D341Med (cell line): ENCODE data around the gene CERT1.
"Not testable (repeated sequence)": the region's sequence is repeated elsewhere in the genome, so short reads cannot be mapped to it uniquely, and the experiment has no call there.

Experiments
- DNase-seq: peaks from one replicate; pipeline ENCODE4 v3.0.0; 2012; ENCODE audit warnings: low spot score

The CERT1 gene

GRCh38 chr5:75522542-75522941, 11.1 kb upstream of the CERT1 start:
- DNase-seq = no peak

GRCh38 chr5:75522025-75522424, 10.6 kb upstream of the CERT1 start:
- no peak for DNase-seq

GRCh38 chr5:75521195-75521594, 9.8 kb upstream of the CERT1 start:
- no peak for DNase-seq

GRCh38 chr5:75519761-75520160, 8.3 kb upstream of the CERT1 start:
- DNase-seq = no peak

DNA sequence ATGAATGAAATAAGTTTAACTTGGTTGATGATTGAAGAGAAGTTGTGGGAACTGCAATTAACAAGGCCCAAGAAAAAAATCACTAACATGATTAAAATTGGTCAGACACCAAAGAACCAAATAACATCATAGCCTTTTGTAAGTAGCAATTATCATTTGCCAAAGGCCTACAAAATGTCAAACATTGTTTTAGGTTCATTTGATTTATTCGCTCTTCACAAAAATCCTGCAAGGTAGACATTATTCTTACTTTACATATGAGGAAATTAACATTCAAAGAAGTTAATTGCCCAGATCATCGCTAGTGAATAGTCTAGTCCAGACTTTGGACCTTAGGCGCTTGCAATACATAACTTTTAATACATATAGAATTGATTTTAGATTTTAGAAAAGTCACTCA, 2.9 kb upstream of the CERT1 start:
- no peak for DNase-seq

- no peak for DNase-seq
These were observed 2.4 kb upstream of the CERT1 start for GRCh38 chr5:75513841-75514240.

GRCh38 chr5:75512383-75513074, 1.1 kb upstream of the CERT1 start:
- no peak for DNase-seq

- DNase-seq = peak; percentile 62
These were observed 494 bp downstream of the CERT1 start for GRCh38 chr5:75510836-75511434.

DNA sequence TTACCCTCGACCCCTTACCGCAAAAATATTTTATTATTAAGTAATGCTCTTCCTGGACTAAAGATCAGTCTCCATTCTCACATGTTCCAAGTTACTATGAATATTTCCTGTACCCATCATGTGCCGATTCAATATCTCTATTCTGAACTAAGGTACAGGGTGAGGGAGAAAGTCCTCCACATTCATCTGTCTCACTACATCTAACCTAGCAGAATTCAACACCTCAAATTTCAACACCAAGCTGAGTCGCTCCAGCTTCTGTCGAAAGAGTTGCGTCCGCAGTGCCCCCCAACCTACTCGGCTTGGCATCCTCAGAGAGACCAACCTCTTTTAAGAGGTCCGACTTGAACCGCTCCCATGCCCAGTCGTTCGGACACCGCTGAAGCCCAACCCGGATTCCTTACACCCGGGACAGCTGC, 1.0 kb downstream of the CERT1 start:
- DNase-seq = no peak

- no peak for DNase-seq
These were observed 1.5 kb downstream of the CERT1 start for GRCh38 chr5:75509956-75510355.

DNA sequence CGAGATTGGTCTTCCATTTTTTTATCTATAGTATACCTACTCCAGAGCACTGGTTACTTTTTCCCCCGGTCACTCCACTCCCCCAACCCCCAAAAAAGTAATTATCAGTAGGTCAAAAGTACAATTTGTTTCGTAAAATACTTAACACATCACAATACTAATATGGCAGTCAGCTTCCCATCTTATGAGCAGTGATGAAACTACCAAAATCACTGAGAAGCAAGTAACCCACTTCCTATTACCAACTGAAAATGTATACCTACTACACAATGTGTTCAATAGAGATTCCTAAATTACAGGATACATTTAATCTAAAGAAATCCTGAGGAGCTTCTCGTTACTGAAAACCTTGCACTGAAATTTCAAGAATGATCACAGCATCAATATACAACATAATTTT, 1.9 kb downstream of the CERT1 start:
- no peak for DNase-seq

GRCh38 chr5:75507841-75508240, 3.6 kb downstream of the CERT1 start:
- no peak for DNase-seq

- not testable (repeated sequence) for DNase-seq
These were observed 6.3 kb downstream of the CERT1 start for GRCh38 chr5:75505112-75505511.

- DNase-seq = not testable (repeated sequence)
These were observed 12.6 kb downstream of the CERT1 start for GRCh38 chr5:75498875-75499274.

GRCh38 chr5:75498208-75498777, 13.1 kb downstream of the CERT1 start:
- DNase-seq = no peak

- DNase-seq = no peak
These were observed 15.4 kb downstream of the CERT1 start for GRCh38 chr5:75496026-75496425.

DNA sequence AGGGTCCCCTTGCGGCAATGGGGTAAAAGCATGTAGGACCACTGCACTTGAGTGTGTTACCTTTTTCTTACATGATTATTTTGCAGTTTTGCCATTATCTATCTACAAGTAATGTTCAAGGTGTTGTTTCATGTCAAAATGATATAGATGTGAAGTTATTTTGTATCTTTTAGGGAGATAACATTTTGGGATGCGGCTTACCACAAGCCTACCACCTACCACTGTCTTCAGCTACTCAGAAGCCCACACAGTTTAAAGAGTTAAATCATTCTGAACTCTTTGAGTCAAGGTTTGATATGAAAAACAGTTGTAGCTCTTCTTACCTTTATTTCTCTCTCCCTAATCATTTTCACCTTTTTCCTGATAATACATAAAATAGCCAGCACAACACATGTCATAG, 19.8 kb downstream of the CERT1 start:
- DNase-seq = no peak

DNA sequence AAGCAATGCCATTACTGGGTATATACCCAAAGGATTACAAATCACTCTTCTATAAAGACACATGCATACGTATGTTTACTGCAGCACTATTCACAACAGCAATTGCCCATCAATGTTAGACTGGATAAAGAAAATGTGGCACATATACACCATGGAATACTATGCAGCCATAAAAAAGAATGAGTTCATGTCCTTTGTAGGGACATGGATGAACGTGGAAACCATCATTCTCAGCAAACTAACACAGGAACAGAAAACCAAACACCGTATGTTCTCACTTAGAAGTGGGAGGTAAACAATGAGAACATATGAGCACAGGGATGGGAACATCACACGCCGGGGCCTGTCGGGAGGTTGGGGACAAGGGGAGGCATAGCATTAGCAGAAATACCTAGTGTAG, 21.6 kb downstream of the CERT1 start:
- DNase-seq = not testable (repeated sequence)

DNA sequence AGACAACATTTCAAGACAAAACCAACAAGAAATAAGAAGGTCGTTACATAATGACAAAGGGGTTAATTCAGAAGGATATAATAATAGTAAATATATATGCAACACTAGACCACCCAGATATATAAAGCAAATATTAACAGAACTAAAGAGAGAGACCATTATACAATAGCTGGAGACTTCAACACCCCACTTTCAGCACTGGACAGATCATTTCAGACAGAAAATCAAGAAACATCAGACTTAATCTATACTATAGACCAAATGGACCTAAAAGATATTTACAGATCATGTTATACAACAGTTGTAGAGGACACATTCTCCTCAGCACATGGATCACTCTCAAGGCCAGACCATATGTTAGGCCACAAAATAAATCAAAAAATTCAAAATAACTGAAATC, 26.8 kb downstream of the CERT1 start:
- no peak for DNase-seq

- DNase-seq = no peak
These were observed 28.9 kb downstream of the CERT1 start for GRCh38 chr5:75482482-75482881.

DNA sequence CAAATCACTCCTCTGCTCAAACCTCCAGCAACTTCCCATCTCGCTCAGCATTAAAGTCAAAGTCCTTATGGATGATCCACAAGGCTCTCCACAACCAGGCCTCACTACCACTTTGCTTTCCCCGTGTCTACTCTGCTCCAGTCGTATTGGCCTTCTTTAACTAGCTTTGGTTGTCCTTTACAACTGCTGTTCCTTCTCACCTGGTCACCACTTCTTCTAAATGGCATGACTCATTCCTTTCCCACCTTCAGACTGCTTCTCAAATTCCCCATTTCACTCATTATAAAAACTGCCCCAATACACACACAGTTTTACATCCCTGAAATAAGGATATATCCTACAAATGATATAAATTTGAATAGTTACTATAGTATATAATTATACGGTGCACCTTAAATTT, 30.4 kb downstream of the CERT1 start:
- DNase-seq = no peak

DNA sequence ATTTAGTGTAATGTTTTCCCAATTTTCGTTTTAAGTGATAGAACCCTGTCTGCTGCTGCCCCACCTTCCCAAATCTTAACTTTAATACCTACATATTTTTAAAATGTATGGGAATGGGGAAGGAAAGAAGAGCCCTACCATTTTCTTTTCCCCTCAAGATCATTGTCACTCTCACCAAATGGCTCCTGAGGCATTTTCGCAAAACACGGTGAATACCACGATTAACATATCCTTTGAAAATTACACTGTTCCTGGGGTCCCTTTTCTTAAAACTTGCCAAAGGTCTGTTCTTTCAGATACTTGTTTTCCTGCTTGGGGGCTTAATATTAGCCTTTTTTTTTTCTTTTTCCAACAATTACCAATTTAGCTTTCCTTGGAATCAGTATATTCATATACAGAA, 36.1 kb downstream of the CERT1 start:
- no peak for DNase-seq

DNA sequence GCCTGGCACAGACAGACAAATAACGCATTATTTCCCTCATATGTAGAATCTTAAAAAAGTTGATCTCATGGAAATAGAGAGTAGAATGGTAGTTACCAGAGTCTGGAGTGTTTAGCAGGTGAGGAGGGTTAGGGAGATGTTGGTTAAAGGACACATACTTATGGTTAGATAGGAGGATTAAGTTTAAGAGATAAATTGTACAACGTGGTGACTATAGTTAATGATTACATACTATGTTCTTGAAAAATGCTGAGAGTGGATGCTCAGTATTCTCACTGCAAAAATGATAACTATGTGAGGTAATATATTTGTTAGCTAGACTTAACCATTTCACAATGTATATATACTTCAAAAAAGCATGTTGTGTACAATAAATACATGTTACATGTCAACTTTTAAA, 38.0 kb downstream of the CERT1 start:
- no peak for DNase-seq

DNA sequence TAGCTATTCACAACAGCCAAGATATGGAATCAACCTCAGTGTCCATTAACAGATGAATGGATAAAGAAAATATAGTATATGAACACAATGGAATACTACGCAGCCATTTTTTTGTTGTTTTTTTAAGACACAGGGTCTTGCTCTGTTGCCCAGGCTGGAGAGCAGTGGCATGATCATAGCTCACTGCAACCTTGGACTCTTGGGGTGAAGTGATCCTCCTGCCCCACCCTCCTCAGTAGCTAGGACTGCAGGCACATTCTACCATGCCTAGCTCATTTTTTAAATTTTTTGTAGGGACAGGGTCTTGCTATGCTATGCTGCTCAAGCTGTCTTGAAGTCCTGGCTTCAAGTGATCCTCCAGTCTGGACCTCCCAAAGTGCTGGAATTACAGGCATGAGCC, 38.5 kb downstream of the CERT1 start:
- no peak for DNase-seq
